SK-N-SH (cell line): ENCODE data around the gene AGAP1.

Source experiments
- TEAD4 ChIP-seq: IDR thresholded peaks from 2 replicates; pipeline ENCODE4 v1.4.0; 2012; ENCODE audit warnings: mild to moderate bottlenecking, borderline replicate concordance; ENCODE audit not compliant: insufficient read depth
- TF ChIP-seq, protein P1 (sequence below): fragments of 200-600 bp; sonication (generic); IDR thresholded peaks from 2 replicates; pipeline ENCODE4 v1.6.1; 2017; ENCODE audit warnings: antibody characterized with exemption, mild to moderate bottlenecking, moderate library complexity

DNA sequence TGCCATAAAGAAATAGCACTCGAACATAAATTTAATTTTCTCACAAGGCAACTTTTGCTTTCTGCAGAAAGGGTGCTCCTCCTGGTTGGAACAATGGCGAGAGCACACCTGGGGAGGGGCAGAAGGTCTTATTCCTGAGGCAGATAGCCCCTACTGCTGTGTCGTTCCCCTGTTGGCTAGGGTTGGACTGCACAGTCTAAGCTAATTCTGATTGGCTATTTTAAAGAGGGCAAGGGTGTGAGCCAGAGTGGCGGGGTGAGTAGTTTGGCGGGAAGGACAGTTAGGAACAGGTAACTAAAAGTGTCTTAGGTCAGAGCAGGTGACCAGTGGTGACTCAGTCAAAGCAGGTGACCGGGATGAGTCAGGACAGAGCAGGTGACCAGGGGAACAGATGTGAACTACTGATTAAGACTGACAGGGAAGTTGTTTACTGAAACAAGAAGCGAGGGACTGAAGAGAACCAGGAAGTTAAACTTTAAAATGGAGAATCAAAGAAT lies 49.7 kb upstream of the AGAP1 start:
- no peak for TF ChIP-seq TEAD4
- TF ChIP-seq, protein P1, sequence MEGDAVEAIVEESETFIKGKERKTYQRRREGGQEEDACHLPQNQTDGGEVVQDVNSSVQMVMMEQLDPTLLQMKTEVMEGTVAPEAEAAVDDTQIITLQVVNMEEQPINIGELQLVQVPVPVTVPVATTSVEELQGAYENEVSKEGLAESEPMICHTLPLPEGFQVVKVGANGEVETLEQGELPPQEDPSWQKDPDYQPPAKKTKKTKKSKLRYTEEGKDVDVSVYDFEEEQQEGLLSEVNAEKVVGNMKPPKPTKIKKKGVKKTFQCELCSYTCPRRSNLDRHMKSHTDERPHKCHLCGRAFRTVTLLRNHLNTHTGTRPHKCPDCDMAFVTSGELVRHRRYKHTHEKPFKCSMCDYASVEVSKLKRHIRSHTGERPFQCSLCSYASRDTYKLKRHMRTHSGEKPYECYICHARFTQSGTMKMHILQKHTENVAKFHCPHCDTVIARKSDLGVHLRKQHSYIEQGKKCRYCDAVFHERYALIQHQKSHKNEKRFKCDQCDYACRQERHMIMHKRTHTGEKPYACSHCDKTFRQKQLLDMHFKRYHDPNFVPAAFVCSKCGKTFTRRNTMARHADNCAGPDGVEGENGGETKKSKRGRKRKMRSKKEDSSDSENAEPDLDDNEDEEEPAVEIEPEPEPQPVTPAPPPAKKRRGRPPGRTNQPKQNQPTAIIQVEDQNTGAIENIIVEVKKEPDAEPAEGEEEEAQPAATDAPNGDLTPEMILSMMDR, result no peak
